Loucy (cell line): ENCODE data around the gene FGF2.
"Not testable (repeated sequence)": the region's sequence is repeated elsewhere in the genome, so short reads cannot be mapped to it uniquely, and the experiment has no call there.

ENCODE experiments used
- H2AFZ ChIP-seq: fragments of 200-600 bp; sonication (generic); 2 replicates; pipeline ENCODE4 v1.6.0; 2016; ENCODE audit warnings: antibody characterized with exemption, mild to moderate bottlenecking, low read length, moderate library complexity
- H3F3A ChIP-seq: fragments of 200-600 bp; 2 replicates; pipeline ENCODE4 v1.6.0; 2016; ENCODE audit warnings: antibody characterized with exemption, low read depth, mild to moderate bottlenecking
- H3K27me3 ChIP-seq: fragments of 200-600 bp; sonication (generic); 2 replicates; pipeline ENCODE4 v1.6.1; 2014; ENCODE audit warnings: low read length, mild to moderate bottlenecking; ENCODE audit not compliant: insufficient read depth, poor library complexity, severe bottlenecking
- H3K36me3 ChIP-seq: fragments of 200-600 bp; sonication (generic); 2 replicates; pipeline ENCODE4 v1.6.1; 2016; ENCODE audit warnings: low read length; ENCODE audit not compliant: insufficient read depth
- H3K4me1 ChIP-seq: fragments of 200-600 bp; sonication (generic); 2 replicates; pipeline ENCODE4 v1.5.1; 2014; ENCODE audit warnings: low read length, mild to moderate bottlenecking; ENCODE audit not compliant: insufficient read depth, poor library complexity, severe bottlenecking
- H3K4me2 ChIP-seq: fragments of 200-600 bp; sonication (generic); 2 replicates; pipeline ENCODE4 v1.6.0; 2014; ENCODE audit warnings: antibody characterized with exemption, low read length, low read depth, mild to moderate bottlenecking; ENCODE audit not compliant: poor library complexity, severe bottlenecking
- H3K4me3 ChIP-seq: fragments of 200-600 bp; sonication (generic); 2 replicates; pipeline ENCODE4 v1.5.1; 2014; ENCODE audit warnings: low read length, mild to moderate bottlenecking, mixed read lengths; ENCODE audit not compliant: poor library complexity, severe bottlenecking
- H3K79me2 ChIP-seq: fragments of 200-600 bp; sonication (generic); 2 replicates; pipeline ENCODE4 v1.6.1; 2014; ENCODE audit warnings: low read length; ENCODE audit not compliant: insufficient read depth
- H3K9ac ChIP-seq: fragments of 200-600 bp; sonication (generic); 2 replicates; pipeline ENCODE4 v1.6.0; 2014; ENCODE audit warnings: mild to moderate bottlenecking, low read depth, low read length, moderate library complexity; ENCODE audit not compliant: poor library complexity, severe bottlenecking
- H3K9me2 ChIP-seq: fragments of 200-600 bp; sonication (generic); replicated peaks from 2 replicates; pipeline ENCODE4 v1.6.1; 2016; ENCODE audit warnings: low read depth, low read length, mixed read lengths
- H3K9me3 ChIP-seq: fragments of 200-600 bp; sonication (generic); 2 replicates; pipeline ENCODE4 v1.6.1; 2014; ENCODE audit warnings: mild to moderate bottlenecking, antibody characterized with exemption, low read length, low read depth; ENCODE audit not compliant: insufficient read depth
- H4K20me1 ChIP-seq: fragments of 200-600 bp; sonication (generic); 2 replicates; pipeline ENCODE4 v1.6.0; 2014; ENCODE audit warnings: antibody characterized with exemption, low read length, mild to moderate bottlenecking; ENCODE audit not compliant: insufficient read depth, poor library complexity, severe bottlenecking
- EZH2phosphoT487 ChIP-seq: fragments of 200-600 bp; IDR thresholded peaks from 2 replicates; pipeline ENCODE4 v1.6.1; 2018; ENCODE audit warnings: antibody characterized with exemption, mild to moderate bottlenecking, moderate library complexity, borderline replicate concordance
- TF ChIP-seq, protein P1 (sequence below): fragments of 200-600 bp; sonication (generic); conservative IDR thresholded peaks from 2 replicates; pipeline ENCODE4 v1.5.1; 2014; ENCODE audit warnings: mild to moderate bottlenecking, antibody characterized with exemption, low read length

FGF2 gene

GRCh38 chr4:122785099-122785498 is 41.5 kb upstream of the FGF2 start:
- Histone ChIP-seq H3K9me3 (no peaks in the 10 kb centered on the region), H3F3A (no peaks in the 10 kb centered on the region), H3K4me3 (no peak overlapping the region), H2AFZ (no peak overlapping the region), H3K4me1 (no peaks in the 10 kb centered on the region), H3K9me2 (no peaks in the 10 kb centered on the region), H3K9ac (no peak overlapping the region), H3K36me3 (no peaks in the 10 kb centered on the region), H3K27me3 (no peaks in the 10 kb centered on the region), H3K79me2 (no peaks in the 10 kb centered on the region), H4K20me1 (no peaks in the 10 kb centered on the region), H3K4me2 (no peak overlapping the region)
- TF ChIP-seq, protein P1, sequence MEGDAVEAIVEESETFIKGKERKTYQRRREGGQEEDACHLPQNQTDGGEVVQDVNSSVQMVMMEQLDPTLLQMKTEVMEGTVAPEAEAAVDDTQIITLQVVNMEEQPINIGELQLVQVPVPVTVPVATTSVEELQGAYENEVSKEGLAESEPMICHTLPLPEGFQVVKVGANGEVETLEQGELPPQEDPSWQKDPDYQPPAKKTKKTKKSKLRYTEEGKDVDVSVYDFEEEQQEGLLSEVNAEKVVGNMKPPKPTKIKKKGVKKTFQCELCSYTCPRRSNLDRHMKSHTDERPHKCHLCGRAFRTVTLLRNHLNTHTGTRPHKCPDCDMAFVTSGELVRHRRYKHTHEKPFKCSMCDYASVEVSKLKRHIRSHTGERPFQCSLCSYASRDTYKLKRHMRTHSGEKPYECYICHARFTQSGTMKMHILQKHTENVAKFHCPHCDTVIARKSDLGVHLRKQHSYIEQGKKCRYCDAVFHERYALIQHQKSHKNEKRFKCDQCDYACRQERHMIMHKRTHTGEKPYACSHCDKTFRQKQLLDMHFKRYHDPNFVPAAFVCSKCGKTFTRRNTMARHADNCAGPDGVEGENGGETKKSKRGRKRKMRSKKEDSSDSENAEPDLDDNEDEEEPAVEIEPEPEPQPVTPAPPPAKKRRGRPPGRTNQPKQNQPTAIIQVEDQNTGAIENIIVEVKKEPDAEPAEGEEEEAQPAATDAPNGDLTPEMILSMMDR, result no peak
- no peak for TF ChIP-seq EZH2phosphoT487

GRCh38 chr4:122786296-122786695 is 40.3 kb upstream of the FGF2 start:
- H3K4me2 ChIP-seq, H3K4me3 ChIP-seq, H3K9ac ChIP-seq, H3K79me2 ChIP-seq, H4K20me1 ChIP-seq, H3K36me3 ChIP-seq, H3K9me2 ChIP-seq, H3K9me3 ChIP-seq, H2AFZ ChIP-seq, H3K4me1 ChIP-seq, H3K27me3 ChIP-seq, H3F3A ChIP-seq: not testable (repeated sequence)

- H3K9me2 ChIP-seq, H3K9ac ChIP-seq, H2AFZ ChIP-seq, H3K36me3 ChIP-seq, H3K4me1 ChIP-seq, H4K20me1 ChIP-seq, H3K79me2 ChIP-seq, H3F3A ChIP-seq, H3K9me3 ChIP-seq, H3K27me3 ChIP-seq, H3K4me2 ChIP-seq, H3K4me3 ChIP-seq: not testable (repeated sequence)
Observed at GRCh38 chr4:122786920-122787319, 39.7 kb upstream of the FGF2 start.

DNA sequence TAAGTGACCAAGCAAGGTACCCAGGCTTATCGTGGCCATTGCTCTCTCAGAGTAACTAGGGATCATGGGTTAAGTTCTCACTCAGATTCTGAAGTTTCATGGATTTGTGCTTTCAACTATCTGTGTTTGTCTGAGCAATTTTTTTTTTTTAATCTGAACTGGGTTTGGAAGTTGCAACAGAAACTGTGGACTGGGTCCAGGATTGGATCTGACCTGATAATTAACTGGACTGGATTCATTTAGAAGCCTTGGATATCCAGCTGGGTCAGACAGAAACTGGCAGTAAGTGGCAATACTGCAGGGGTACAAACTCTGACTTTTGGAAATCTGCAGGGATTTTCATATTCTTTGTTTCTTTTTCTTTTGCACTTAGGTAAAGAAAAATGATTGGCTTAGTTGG is 38.7 kb upstream of the FGF2 start:
- Histone ChIP-seq H3K27me3 (no peaks in the 10 kb centered on the region), H3K4me3 (no peak overlapping the region), H3K9ac (no peak overlapping the region), H2AFZ (no peak overlapping the region), H3K36me3 (no peaks in the 10 kb centered on the region), H3F3A (no peaks in the 10 kb centered on the region), H3K9me2 (no peaks in the 10 kb centered on the region), H3K9me3 (no peaks in the 10 kb centered on the region), H4K20me1 (no peaks in the 10 kb centered on the region), H3K4me1 (no peaks in the 10 kb centered on the region), H3K4me2 (no peak overlapping the region), H3K79me2 (no peaks in the 10 kb centered on the region)
- TF ChIP-seq, protein P1, result no peak
- no peak for TF ChIP-seq EZH2phosphoT487
